ENCODE results near the gene KIF16B. TPM values are rescaled to one million over a fixed set of nuclear protein-coding genes. Genes with fewer than 3 reads are reported as not detected.

Gene KIF16B
- total and polyA plus RNA-seq, 2 experiments from 2014 or later: 6.5 to 11.1 TPM

GRCh38 chr20:16575390-16576140 lies 2.3 kb upstream of the KIF16B start:
- DNase-seq (ENCODE audit: low spot score) (peak; percentile 35), ATAC-seq (peak; percentile 15)
- H3K79me2 ChIP-seq (replicated peaks; ENCODE audit: insufficient read depth): peaks cover 12% of the 10 kb centered on the region
- TF ChIP-seq ETS1 (IDR thresholded peaks at IDR 0.05) (no peak), EZH2 (IDR thresholded peaks at IDR 0.05; ENCODE audit: low read depth, unreplicated experiment) (no peak), CREB1 (CRISPR knock-in tag; IDR thresholded peaks at IDR 0.05; ENCODE audit: low read depth) (no peak), POLR2AphosphoS5 (IDR thresholded peaks at IDR 0.05; ENCODE audit: low read depth) (no peak), REST (IDR thresholded peaks at IDR 0.05; ENCODE audit: unreplicated experiment) (no peak), ZNF331 (CRISPR knock-in tag; IDR thresholded peaks at IDR 0.05; ENCODE audit: low read depth) (no peak), NANOG (IDR thresholded peaks at IDR 0.05; ENCODE audit: borderline replicate concordance) (no peak), CTCF (conservative IDR thresholded peaks at IDR 0.05; ENCODE audit: low read depth in 2 of 2) (no peak), STAT1 (IDR thresholded peaks at IDR 0.05; ENCODE audit: unreplicated experiment) (no peak), ZNF462 (CRISPR knock-in tag; IDR thresholded peaks at IDR 0.05) (no peak)
- H2AFZ ChIP-seq: peak overlapping the region; percentile 97
- H3K4me2 ChIP-seq: peak overlapping the region; percentile 97
- Mint-ChIP-seq H3K36me3 (ENCODE audit: low read depth) (no peaks in the 10 kb centered on the region; the same call in 2 of the 3 replicates), H3K9me3 (peaks cover 3% of the 10 kb centered on the region; the same call in 1 of the 3 replicates), H3K27ac (no peak overlapping the region; the same call in 1 of the 2 replicates), H3K4me1 (peaks cover 38% of the 10 kb centered on the region), H3K4me3 (peak overlapping the region; percentile 87), H3K27me3 (ENCODE audit: insufficient read depth, low read depth, poor library complexity) (peaks cover 11% of the 10 kb centered on the region)
- no peaks in the 10 kb centered on the region for H3K9me2 ChIP-seq (ENCODE audit: insufficient read depth)
- H4K20me1 ChIP-seq (replicated peaks; ENCODE audit: insufficient read depth): no peaks in the 10 kb centered on the region
- H3K36me3 ChIP-seq (ENCODE audit: insufficient read depth): no peaks in the 10 kb centered on the region
- H3F3A ChIP-seq (replicated peaks; ENCODE audit: low read depth): no peaks in the 10 kb centered on the region
- no peak overlapping the region for H3K27ac ChIP-seq (ENCODE audit: low read depth)
- peak overlapping the region; percentile 86 for H3K4me3 ChIP-seq
- peaks cover 18% of the 10 kb centered on the region for H3K4me1 ChIP-seq (ENCODE audit: insufficient read depth)
- no peaks in the 10 kb centered on the region for H3K27me3 ChIP-seq (ENCODE audit: insufficient read depth)

Measured in GM23338 (cell line).